Jurkat, Clone E6-1 (cell line): ENCODE results near the gene TRIM7.
"Not testable (repeated sequence)": the region's sequence is repeated elsewhere in the genome, so short reads cannot be mapped to it uniquely, and the experiment has no call there.

Experiments used
- DNase-seq: peaks from one replicate; pipeline ENCODE4 v3.0.0-alpha.2; 2011; ENCODE audit warnings: low read depth, low spot score
- H3K4me3 ChIP-seq: 2 replicates; pipeline ENCODE4 v1.5.1; 2011; ENCODE audit warnings: mild to moderate bottlenecking, low read length, control low read depth, moderate library complexity

Gene TRIM7

DNA sequence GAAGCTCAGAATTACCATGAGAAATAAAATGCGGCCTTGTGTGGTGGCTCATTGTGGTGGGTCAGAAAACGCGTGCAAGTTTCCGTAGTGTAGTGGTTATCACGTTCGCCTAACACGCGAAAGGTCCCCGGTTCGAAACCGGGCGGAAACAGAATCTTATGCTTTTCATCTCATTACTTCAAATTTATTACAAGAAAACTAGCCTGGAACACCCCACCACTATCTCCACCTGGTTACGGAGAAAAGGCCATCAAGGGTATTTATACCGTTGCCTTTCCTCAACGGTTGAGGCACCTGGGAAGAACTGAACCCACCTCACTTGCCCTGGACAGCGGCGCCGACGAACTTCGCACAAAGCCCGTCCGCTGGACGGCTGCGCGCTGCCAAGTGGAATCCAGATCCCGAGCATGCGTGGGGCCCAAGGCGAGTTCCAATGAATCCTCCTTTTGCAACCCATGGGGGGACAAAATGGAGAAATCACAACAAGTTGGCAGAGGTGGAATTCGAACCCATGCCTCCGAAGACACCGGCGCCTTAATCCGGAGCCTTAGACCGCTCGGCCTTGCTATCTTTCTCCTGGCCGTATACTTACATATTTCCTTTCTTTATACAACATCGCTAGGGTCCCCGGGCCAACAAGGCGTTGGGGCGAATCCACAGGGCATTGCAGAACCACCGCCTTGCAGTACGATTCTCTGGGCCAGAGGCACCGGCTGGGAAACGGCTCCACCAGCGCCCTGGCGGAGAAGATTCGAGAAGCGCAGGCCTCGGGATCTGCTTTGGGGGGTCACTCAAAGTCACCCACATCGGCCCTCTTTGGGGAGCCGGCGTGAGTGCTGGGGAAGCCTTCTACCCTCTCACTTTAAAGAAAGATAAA lies 40.7 kb downstream of the TRIM7 start:
- no peak overlapping the region for H3K4me3 ChIP-seq
- DNase-seq: no peak

DNA sequence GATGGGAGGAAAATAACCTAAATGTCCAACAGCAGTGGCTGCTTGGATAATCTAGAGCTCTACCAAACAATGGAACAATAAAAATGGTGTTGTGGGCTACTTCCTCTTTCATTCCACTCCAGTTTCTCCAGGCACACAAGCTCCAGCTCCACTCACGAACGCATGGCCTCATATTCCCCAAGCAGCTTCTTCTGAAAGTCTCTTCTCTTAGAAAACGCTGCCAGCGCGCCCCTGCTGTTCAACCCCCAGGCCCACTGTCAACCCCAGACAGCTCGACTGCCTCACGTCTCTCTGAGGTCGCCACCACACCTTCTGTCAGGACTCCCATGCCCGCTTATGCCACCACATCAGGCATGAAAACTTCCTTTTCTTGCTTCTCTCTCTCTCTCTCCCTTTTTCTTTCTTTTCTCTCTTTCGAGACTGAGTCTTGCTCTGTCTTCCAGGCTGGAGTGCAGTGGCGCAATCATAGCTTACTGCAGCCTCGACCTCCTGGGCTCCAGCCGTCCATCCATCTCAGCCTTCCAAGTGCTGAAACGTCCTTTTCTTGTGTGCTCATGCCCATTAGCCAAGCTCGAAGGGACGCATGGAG lies 41.4 kb downstream of the TRIM7 start:
- DNase-seq: no peak
- H3K4me3 ChIP-seq: no peak overlapping the region

DNA sequence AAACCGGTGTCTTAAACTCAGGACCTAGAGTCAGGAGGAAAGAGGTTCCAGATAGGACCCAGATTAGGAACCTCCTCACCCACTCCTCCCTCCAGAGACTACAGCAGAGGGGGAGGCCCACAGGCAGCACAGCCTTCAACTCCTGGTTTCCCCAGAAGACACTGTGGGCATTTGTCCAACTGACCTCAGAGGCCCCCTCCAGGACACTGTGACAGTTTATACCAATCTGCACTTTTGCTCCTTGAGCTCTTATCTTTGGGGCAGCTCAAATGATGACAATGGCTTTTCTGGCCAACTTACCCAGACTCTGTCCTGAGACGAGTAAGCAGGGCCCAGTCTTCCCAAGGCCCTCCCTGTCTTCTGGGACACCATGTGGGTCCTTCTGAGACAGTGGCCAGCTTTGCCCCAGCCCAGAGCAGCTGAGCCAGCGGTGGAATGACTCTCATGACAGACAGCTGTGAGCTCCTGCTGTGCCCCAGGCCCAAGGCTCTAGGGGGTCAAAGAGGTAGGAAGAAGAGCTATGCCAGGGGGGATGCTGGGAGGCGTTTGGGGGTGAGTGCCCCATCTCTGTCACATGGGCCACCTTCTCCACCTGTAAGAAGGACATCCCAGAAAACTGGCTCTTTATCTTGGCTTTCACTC lies 43.3 kb downstream of the TRIM7 start:
- DNase-seq: no peak
- peak overlapping the region; percentile 47 for H3K4me3 ChIP-seq

DNA sequence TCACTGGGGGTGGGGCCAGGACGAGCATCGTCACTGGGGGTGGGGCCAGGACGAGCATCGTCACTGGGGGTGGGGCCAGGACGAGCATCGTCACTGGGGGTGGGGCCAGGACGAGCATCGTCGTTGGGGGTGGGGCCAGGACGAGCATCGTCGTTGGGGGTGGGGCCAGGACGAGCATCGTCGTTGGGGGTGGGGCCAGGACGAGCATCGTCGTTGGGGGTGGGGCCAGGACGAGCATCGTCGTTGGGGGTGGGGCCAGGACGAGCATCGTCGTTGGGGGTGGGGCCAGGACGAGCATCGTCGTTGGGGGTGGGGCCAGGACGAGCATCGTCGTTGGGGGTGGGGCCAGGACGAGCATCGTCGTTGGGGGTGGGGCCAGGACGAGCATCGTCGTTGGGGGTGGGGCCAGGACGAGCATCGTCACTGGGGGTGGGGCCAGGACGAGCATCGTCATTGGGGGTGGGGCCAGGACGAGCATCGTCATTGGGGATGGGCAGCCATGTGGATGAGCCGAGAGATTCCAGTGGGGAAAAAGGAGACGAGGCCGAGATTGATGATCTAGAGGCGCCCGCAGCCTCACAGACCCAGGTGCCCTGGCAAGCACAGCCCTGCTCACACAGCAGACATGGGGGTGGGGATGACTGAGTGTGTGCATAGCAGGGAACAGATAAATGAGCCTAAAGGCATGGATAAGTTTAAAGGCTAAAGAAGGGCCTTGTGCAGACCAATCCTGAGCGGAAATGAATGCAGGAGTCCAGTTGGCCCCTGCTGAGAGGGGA lies 44.1 kb downstream of the TRIM7 start:
- DNase-seq: not testable (repeated sequence)
- peak overlapping the region; percentile 47 for H3K4me3 ChIP-seq

DNA sequence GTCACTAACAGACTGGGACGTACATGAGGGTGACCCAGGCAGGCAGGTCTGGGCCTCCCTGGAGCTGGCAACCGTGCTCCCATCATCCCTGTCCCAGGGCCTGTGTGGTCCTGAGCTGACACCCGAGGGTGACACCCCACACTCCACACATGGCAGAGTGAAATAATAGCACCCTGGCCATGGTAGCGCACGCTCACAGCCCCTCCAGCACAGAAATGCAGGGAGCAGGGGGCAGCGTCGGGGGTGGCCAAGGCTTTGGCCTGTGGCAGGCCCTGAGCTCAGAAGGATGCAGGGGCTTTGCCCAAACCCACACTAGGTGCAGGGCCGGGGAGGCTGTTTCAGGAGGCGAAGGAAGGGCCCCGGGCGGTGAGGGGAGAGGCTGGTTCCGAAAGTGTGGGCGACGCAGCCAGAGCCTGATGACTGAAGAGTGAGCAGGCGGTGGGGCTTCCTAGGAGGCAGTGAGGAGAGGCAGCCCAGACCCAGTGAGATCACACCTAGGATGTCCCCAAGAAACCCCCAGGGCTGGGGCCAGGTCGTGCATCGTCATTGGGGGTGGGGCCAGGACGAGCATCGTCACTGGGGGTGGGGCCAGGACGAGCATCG lies 44.7 kb downstream of the TRIM7 start:
- DNase-seq: peak; percentile 44
- peak overlapping the region; percentile 37 for H3K4me3 ChIP-seq

DNA sequence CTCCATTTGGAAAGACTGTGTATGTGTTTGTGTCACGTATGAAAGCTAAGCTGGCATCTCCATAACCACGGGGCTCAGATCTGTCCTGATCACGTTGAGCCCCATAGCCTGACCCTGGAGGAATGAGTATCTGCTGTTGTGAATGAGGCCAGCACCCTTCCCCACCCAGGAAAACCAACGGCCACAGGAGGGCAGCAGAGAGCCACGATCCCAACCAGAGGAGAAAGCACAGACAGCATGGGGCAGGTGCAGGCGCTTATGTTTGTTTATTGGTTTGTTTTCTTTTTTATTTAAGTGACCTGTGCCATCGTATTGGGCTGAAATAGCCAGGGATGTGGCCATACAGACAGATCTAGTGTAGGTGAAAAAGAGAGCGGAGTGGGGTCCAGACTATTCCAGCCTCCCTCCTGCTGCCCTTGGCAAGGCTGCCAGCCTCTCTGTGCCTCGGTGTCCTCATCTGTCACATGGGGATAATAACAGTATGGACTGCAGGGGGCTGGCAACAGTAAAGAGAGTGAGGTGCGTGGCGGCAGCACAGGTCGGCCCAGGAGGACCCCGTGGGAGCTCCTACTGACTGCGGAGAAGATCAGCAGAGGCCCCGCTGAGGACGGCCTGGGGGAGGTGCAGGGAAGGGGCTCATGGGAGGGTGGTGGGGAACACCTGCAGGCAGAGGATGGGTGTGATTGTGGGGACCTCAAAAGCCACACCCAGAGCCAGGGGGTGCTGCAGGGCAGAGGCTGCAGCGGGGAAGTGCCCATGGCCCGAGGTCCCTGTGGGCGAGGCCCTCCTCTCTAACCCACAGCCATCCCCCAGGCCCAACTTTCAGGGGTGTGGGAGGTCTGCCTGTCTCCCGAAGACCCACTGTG lies 45.5 kb downstream of the TRIM7 start:
- no peak overlapping the region for H3K4me3 ChIP-seq
- DNase-seq: peak; percentile 72

DNA sequence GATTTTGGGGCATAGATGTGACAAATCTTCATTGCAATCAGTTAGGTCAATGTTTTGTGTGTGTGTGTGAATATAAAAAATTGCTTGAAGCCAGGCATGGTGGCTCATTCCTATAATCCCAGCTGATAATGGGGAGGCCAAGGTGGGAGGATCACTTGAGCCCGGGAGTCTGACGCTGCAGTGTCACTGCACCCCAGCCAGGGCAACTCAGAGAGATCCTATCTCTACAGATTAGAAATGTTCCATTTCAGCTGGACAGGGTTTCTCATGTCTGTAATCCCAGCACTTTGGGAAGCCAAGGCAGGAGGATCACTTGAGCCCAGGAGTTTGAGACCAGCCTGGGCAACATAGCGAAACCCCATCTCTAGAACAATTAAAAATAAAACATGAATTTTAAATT lies 46.1 kb downstream of the TRIM7 start:
- no peak for DNase-seq
- no peak overlapping the region for H3K4me3 ChIP-seq

DNA sequence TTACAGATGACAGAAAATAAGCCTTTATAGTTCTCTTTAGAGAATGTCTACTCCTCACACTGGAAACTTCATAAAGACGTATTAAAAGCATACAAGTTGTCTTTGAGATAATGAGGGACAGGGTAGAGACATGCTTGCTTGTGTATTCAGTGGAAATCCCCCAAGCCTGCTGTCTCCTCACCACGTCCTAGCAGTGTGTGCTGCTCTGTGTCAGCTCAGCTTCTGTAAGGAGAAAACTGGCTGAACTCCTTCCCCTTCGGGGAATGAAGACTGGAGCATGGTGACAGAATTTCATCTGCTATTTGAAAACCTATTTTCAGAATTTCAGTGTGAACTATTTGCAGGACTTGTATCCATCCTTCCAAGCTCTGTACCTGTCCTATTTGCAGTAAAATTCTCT lies 48.2 kb downstream of the TRIM7 start:
- no peak overlapping the region for H3K4me3 ChIP-seq

DNA sequence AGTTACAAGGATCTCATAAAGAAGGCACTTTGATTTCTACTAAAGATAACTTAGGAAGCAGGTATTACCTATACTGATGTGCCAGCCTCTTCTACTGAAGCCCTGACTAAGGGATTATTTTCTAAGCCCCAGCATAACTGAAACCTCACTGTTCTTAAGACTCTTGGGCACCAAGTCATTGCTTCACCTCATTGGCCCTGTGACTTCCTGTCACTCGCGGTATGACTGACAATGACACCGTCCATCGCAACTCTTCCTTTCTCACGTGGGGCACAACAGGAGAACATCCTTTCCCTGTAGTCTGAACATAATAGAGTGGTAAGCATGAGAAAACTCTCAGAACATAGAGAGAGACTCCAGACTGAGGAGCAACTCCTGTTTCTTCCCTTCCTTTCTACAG lies 51.2 kb downstream of the TRIM7 start:
- DNase-seq: no peak

More for the DNA sequence above, 48.2 kb downstream of the TRIM7 start:
- no peak for DNase-seq

DNA sequence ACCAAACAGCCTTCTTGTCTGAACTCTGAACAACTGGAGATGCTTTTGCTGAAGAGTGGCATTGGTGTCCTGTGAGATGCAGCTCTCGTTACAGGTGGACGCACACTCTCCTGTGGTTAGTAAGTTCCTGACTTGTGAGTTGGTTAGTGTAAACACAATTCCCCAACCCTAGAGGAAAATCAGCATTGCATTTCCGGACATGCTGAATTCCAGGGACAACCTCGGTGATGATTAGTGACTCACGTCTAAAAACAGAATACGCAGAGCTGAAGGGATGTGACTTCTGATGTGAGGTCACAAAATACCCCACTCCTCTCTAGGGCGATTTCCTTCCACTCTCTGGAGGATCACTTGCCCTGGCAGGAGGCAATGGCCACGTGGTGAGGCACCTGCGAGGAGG lies 52.6 kb downstream of the TRIM7 start:
- H3K4me3 ChIP-seq: no peak overlapping the region
- no peak for DNase-seq

More for the DNA sequence above, 51.2 kb downstream of the TRIM7 start:
- H3K4me3 ChIP-seq: no peak overlapping the region

DNA sequence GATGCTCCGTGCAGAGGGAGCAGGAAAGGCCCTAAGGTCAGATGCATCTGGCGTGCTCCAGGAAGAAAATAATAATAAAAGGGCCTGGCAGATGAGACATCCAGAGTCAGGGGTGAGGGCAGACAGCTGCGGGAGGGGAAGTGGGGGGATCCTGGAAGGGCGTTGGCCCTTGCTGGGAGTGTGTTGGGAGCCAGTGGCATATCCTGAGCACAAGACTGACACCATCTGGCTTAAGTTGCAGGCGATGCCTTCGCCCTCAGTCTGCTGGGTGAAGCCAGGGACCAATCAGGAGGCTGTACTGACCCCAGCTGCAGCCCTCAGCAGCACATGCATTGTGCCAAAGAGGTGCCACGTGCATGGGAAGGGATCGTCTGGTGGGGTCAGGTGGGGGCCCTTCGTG lies 53.9 kb downstream of the TRIM7 start:
- H3K4me3 ChIP-seq: no peak overlapping the region
- no peak for DNase-seq

DNA sequence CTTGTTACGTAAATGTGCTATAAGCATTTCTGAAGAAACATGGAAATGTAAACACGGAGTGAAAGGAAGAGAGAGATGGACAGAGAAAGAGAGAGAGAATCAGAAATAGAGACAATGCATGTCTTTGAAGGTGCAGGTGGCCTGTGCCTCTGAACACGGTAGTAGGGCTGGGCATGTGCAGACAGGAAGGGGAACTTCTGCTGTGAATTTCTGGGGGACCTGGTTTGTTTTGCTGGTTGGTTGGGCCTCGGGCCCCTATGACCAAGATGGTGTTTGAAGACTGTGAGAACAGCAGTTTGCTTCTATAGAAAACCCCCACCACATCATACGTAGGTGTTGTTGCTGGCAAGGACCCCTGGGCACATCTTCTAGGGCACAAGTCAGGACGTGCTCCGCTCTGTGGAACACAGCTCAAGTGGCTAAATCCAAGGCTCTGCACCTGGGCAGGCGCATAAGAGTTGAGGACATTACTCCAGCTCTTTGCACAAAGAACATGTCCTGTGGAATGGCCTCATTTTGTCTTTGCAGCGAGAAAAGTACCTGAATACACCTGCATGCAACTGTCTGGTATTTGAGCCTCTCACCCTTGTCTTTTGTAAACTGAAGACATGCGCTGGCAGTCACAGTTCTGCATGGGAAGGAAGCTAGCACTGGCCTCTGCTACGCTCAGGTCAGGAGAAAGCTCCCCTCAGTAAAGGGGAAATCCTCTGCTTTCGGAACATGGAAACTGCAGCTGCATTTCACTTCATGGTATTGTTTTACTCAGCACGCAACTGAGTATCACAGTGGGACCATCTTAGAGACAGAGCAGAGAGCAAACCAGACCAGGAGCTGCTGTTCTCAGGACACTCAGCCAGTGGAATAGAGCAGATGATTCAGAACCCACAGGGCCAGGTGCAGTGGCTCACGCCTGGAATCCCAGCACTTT lies 54.9 kb downstream of the TRIM7 start:
- H3K4me3 ChIP-seq: no peak overlapping the region
- no peak for DNase-seq

DNA sequence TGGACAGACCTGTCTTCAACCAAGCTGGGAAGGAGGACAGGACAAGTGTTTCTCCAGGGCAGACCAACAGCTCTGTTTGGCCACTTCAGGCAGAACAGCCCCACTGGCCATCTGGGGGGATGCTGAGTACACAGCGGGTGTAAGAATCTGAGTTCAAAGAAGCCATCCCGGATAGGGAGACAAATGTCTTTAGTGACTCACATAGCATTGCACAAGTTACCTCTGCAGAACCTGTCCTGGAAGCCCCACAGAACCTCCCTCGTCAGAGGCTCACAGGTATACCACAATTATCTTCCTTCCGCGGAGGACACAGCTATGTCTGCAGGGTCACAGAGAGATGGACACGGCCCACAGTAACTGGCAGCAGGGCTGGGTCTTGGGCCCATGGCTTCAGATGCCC lies 55.6 kb downstream of the TRIM7 start:
- DNase-seq: no peak
- H3K4me3 ChIP-seq: no peak overlapping the region

DNA sequence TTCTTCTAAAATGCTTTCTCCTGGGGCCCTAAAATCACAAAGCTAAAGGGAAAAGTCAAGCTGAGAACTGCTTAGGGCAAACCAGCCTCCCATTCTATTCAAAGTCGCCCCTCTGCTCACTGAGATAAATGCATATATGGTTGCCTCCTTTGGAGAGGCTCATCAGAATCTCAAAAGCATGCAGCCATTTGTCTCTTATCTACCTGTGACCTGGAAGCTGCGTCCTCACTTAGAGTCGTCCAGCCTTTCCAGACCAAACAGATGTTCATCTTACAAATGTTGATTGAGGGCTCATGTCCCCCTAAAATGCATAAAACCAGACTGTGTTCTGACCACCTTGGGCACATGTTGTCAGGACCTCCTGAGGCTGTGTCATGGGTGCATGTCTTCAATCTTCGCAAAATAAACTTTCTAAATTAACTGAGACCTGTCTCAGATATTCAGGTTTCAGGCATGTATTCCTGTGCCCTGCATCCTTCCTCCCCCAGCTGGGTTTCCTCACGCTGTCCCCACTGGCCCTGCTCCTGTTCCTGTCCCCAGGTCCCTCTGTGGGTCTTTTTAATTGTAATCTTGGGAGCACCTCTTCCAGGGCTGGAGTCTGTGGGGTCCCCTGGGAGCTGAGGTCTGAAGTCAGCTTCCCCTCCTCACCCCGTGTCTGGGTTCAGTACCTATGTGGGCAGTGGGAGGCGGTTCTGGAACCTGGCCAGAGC lies 57.9 kb downstream of the TRIM7 start, which contains the start of gene OR2V2:
Gene OR2V2, plus strand, starts transcription at position 660 of the 710 bp plus-strand sequence. CDS start 7,357 bp downstream, outside the sequence.
- not testable (repeated sequence) for H3K4me3 ChIP-seq, DNase-seq

DNA sequence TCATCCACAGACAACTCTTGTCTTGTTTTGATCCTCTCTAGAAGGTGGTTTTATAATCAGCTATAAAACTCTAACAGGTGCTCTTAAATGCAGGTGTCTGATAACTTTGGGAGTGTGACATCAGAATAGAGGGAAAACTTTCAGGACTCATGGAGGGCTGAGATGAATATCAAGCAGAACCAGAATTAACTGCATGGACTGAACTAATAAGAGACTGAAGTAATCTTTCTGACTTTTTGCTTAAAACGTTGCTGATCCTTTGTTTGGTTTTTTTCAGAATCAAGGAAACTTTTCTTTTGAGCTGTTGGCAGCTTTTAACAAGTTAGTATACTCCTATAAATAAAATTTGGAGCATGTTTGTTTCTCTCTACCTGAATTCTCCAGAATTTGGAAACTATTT lies 59.9 kb downstream of the TRIM7 start:
- H3K4me3 ChIP-seq: no peak overlapping the region
- no peak for DNase-seq
